Psoas muscle (tissue), 8 donors: ENCODE data around the gene ZNF532. TPM values are rescaled to one million over a fixed set of nuclear protein-coding genes. Genes with fewer than 3 reads are reported as not detected.

Experiments
- ATAC-seq, 4 donors: fragments of 200-7000 bp; cut with Tn5 transposase; one replicate each; pipeline ENCODE4 v1.9.1; 2020; ENCODE audit warnings: moderate library complexity in 3 of 4, mild to moderate bottlenecking in 2 of 4
- DNase-seq, 2 donors: peaks; one replicate each; pipeline ENCODE4 v3.0.0-alpha.2; 2020
- H3K27ac ChIP-seq: fragments of 200-600 bp; one replicate; pipeline ENCODE4 v1.8.0; 2022
- H3K27me3 ChIP-seq, 3 donors: fragments of 200-600 bp in 1 of 3; one replicate each; pipeline versions ENCODE4 v1.6.1 to v1.8.0; 2013 to 2022; ENCODE audit warnings: low read length in 2 of 3, mild to moderate bottlenecking in 2 of 3, moderate library complexity in 1 of 3; ENCODE audit not compliant: insufficient read depth in 3 of 3
- H3K36me3 ChIP-seq, 2 donors: fragments of 200-600 bp in 1 of 2; one replicate each; pipeline versions ENCODE4 v1.6.1 to v1.8.0; 2013 to 2022; ENCODE audit warnings: low read depth in 1 of 2, mild to moderate bottlenecking in 1 of 2, moderate library complexity in 1 of 2; ENCODE audit not compliant: insufficient read depth in 1 of 2
- H3K4me1 ChIP-seq: fragments of 200-600 bp; one replicate; pipeline ENCODE4 v1.8.0; 2022
- H3K4me3 ChIP-seq: fragments of 200-600 bp; one replicate; pipeline ENCODE4 v1.8.0; 2022; ENCODE audit warnings: mild to moderate bottlenecking
- H3K9me3 ChIP-seq: fragments of 200-600 bp; one replicate; pipeline ENCODE4 v1.8.0; 2022
- WGBS, 3 donors: extraction: QIAGEN DNeasy Blood & Tissue Kit; methylation state at CpG; one replicate each; pipeline versions ENCODE4 v1.1.6 to v1.1.7; 2013; 5-methylcytosine and 5-hydroxymethylcytosine counted together
- intact Hi-C, 2 donors: fragments of 100-400 bp; cut with DNase I; formaldehyde crosslinking; loops; one replicate each; pipeline versions ENCODE4 v1.11.0 to v1.14.2; 2022
- polyA plus RNA-seq, 3 donors: library from polyadenylated mRNA; stranded (reverse); fragments of 200-250 nt; gene quantifications; one replicate each; pipeline ENCODE4 v1.2.3, GENCODE V29; 2013
- total RNA-seq, 4 donors: library from RNA; stranded (reverse); fragmentation: NEBNext Ultra II Directional in 2 of 4; extraction: Animal tissue kit (Norgen Biotek cat#: 25700) in 2 of 4; gene quantifications; one replicate each; pipeline versions ENCODE4 v1.2.1 to v1.2.4, GENCODE V29; 2021 to 2023
- TF ChIP-seq, protein P1 (sequence below): fragments of 200-600 bp; IDR thresholded peaks from one replicate; pipeline ENCODE4 v1.8.0; 2022; ENCODE audit warnings: antibody characterized with exemption
- donor health status: healthy with polysubstance abuse.
- donor health status: DM: no; HTN: no; CAD: no; lungs with moderate emphysema.
- donor health status: Bipolar disorder and iron deficiency.
- donor health status: healthy.
- donor health status: DM: yes; HTN: yes; CAD: no.
- donor health status: DM: no; HTN: no; CAD: no.
- donor health status: DM: no; HTN: no; CAD: no.
- donor health status: DM: yes; HTN: yes; CAD: no.

Gene ZNF532
- total and polyA plus RNA-seq, 7 donors, result 13.6 to 105 (median 68.8) TPM

DNA sequence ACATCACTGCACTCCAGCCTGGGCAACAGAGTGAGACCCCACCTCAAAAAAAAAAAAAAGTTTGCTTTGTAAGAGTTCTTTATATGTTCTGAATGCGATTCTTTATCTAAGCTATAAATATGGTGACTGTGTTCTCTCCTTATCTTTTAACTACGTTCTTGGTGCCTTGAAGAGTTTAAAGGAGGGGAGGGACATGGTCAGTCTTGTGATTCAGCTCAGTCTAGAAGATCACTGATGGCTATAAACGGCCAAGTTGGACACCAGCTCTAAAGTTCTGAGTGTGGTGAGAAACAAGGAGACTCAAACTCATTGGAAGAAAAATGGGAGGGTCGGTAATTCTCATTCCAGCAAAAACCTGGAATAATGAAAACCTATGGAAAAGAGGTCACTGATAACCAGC is 146.6 kb downstream of the ZNF532 start:
- Histone ChIP-seq H3K4me1 (peaks cover 23% of the 10 kb centered on the region), H3K36me3 (no peaks in the 10 kb centered on the region), H3K4me3 (no peak overlapping the region), H3K27ac (no peak overlapping the region), H3K9me3 (no peaks in the 10 kb centered on the region), H3K27me3 (no peaks in the 10 kb centered on the region)
- DNase-seq (no peak), ATAC-seq (no peak)
- intact Hi-C loops, result no loop called here
- TF ChIP-seq, protein P1, sequence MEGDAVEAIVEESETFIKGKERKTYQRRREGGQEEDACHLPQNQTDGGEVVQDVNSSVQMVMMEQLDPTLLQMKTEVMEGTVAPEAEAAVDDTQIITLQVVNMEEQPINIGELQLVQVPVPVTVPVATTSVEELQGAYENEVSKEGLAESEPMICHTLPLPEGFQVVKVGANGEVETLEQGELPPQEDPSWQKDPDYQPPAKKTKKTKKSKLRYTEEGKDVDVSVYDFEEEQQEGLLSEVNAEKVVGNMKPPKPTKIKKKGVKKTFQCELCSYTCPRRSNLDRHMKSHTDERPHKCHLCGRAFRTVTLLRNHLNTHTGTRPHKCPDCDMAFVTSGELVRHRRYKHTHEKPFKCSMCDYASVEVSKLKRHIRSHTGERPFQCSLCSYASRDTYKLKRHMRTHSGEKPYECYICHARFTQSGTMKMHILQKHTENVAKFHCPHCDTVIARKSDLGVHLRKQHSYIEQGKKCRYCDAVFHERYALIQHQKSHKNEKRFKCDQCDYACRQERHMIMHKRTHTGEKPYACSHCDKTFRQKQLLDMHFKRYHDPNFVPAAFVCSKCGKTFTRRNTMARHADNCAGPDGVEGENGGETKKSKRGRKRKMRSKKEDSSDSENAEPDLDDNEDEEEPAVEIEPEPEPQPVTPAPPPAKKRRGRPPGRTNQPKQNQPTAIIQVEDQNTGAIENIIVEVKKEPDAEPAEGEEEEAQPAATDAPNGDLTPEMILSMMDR, result no peak
- WGBS, 3 donors, result 93 to 98% (median 94%) methylated on average over 4 of the region's 4 CpGs

- WGBS, 3 donors, result 94 to 98% (median 96%) methylated on average over 5 of the region's 5 CpGs
- Histone ChIP-seq H3K27ac (no peak overlapping the region), H3K9me3 (no peaks in the 10 kb centered on the region), H3K36me3 (no peaks in the 10 kb centered on the region), H3K4me1 (peaks cover 21% of the 10 kb centered on the region), H3K27me3 (no peaks in the 10 kb centered on the region), H3K4me3 (no peak overlapping the region)
- no peak for ATAC-seq
- intact Hi-C loops, result no loop called here
- no peak for DNase-seq
- TF ChIP-seq, protein P1, result no peak
These were observed 147.1 kb downstream of the ZNF532 start for GRCh38 chr18:59011786-59012185.

GRCh38 chr18:59012815-59013705 is 148.4 kb downstream of the ZNF532 start:
- Histone ChIP-seq H3K27ac (no peak overlapping the region), H3K36me3 (no peaks in the 10 kb centered on the region), H3K4me1 (peaks cover 9% of the 10 kb centered on the region), H3K9me3 (no peaks in the 10 kb centered on the region), H3K27me3 (no peaks in the 10 kb centered on the region), H3K4me3 (no peak overlapping the region)
- DNase-seq, result no peak
- 67 to 83% (median 76%) methylated on average over 6 of the region's 6 CpGs for WGBS, 3 donors
- intact Hi-C loops, result no loop called here
- TF ChIP-seq, protein P1, result no peak
- ATAC-seq, result no peak

GRCh38 chr18:59013744-59014143 is 149.1 kb downstream of the ZNF532 start:
- 78 to 93% (median 88%) methylated on average over 2 of the region's 2 CpGs for WGBS, 3 donors
- H3K9me3 ChIP-seq, result no peaks in the 10 kb centered on the region
- H3K4me1 ChIP-seq, result peaks cover 4% of the 10 kb centered on the region
- H3K27me3 ChIP-seq, result no peaks in the 10 kb centered on the region
- DNase-seq, result no peak
- no peaks in the 10 kb centered on the region for H3K36me3 ChIP-seq
- ATAC-seq, result no peak
- intact Hi-C loops, result no loop called here
- H3K4me3 ChIP-seq, result no peak overlapping the region
- no peak overlapping the region for H3K27ac ChIP-seq
- TF ChIP-seq, protein P1, result no peak
